ENCODE results near the gene MACROD1.
A peak's percentile ranks its signal among the peaks of the same experiment; 100 is the strongest.

MACROD1 gene

GRCh38 chr11:64028398-64029115 is 137.4 kb downstream of the MACROD1 start:
- Histone ChIP-seq H3K9ac (ENCODE audit: insufficient read length) (no peak overlapping the region), H3K9me3 (ENCODE audit: low read depth, low read length) (no peaks in the 10 kb centered on the region), H3K36me3 (ENCODE audit: insufficient read depth, low read length) (no peaks in the 10 kb centered on the region), H3K27ac (no peak overlapping the region), H3K4me3 (peak overlapping the region; percentile 45; the same call in 1 of the 2 replicates)
- TF ChIP-seq EZH2 (IDR thresholded peaks at IDR 0.05) (no peak), FOXP2 (optimal IDR thresholded peaks at IDR 0.05; ENCODE audit: control extremely low read depth, extremely low read length, insufficient read depth) (no peak)
- no peak for DNase-seq (ENCODE audit: low read depth, low spot score)

- H3K27ac ChIP-seq, result no peak overlapping the region
Measured at GRCh38 chr11:64027651-64028397, 138.1 kb downstream of the MACROD1 start.

GRCh38 chr11:64026575-64027205 is 139.2 kb downstream of the MACROD1 start:
- no peaks in the 10 kb centered on the region for H3K9me3 ChIP-seq (ENCODE audit: low read depth, low read length)
- TF ChIP-seq POLR2AphosphoS5 (IDR thresholded peaks at IDR 0.05; ENCODE audit: borderline replicate concordance, low read depth, low read length) (no peak), FOXP2 (optimal IDR thresholded peaks at IDR 0.05; ENCODE audit: control extremely low read depth, extremely low read length, insufficient read depth) (no peak), EZH2 (IDR thresholded peaks at IDR 0.05) (no peak)
- H3K9ac ChIP-seq (ENCODE audit: insufficient read length), result no peak overlapping the region
- no peak for DNase-seq (ENCODE audit: low read depth, low spot score)
- H3K27ac ChIP-seq, result no peak overlapping the region
- H3K36me3 ChIP-seq (ENCODE audit: insufficient read depth, low read length), result no peaks in the 10 kb centered on the region
- H3K4me3 ChIP-seq, result no peak overlapping the region

More at GRCh38 chr11:64027651-64028397, 138.1 kb downstream of the MACROD1 start:
- no peaks in the 10 kb centered on the region for H3K9me3 ChIP-seq (ENCODE audit: low read depth, low read length)
- DNase-seq (ENCODE audit: low read depth, low spot score), result no peak
- H3K9ac ChIP-seq (ENCODE audit: insufficient read length), result no peak overlapping the region
- H3K36me3 ChIP-seq (ENCODE audit: insufficient read depth, low read length), result no peaks in the 10 kb centered on the region
- H3K4me3 ChIP-seq, result peak overlapping the region; percentile 45; the same call in 1 of the 2 replicates
- TF ChIP-seq POLR2AphosphoS5 (IDR thresholded peaks at IDR 0.05; ENCODE audit: borderline replicate concordance, low read depth, low read length), result no peak
- no peak for TF ChIP-seq FOXP2 (optimal IDR thresholded peaks at IDR 0.05; ENCODE audit: control extremely low read depth, extremely low read length, insufficient read depth)
- TF ChIP-seq EZH2 (IDR thresholded peaks at IDR 0.05), result no peak

- DNase-seq (ENCODE audit: low read depth, low spot score), result no peak
- Histone ChIP-seq H3K9me3 (ENCODE audit: low read depth, low read length) (no peaks in the 10 kb centered on the region), H3K27ac (no peak overlapping the region), H3K36me3 (ENCODE audit: insufficient read depth, low read length) (no peaks in the 10 kb centered on the region), H3K9ac (ENCODE audit: insufficient read length) (no peak overlapping the region), H3K4me3 (no peak overlapping the region)
- no peak for TF ChIP-seq EZH2 (IDR thresholded peaks at IDR 0.05)
- TF ChIP-seq FOXP2 (optimal IDR thresholded peaks at IDR 0.05; ENCODE audit: control extremely low read depth, extremely low read length, insufficient read depth), result no peak
- no peak for TF ChIP-seq POLR2AphosphoS5 (IDR thresholded peaks at IDR 0.05; ENCODE audit: borderline replicate concordance, low read depth, low read length)
Measured at GRCh38 chr11:64025205-64025604, 140.7 kb downstream of the MACROD1 start.

- Histone ChIP-seq H3K9ac (ENCODE audit: insufficient read length) (no peak overlapping the region), H3K36me3 (ENCODE audit: insufficient read depth, low read length) (no peaks in the 10 kb centered on the region), H3K27ac (no peak overlapping the region), H3K9me3 (ENCODE audit: low read depth, low read length) (no peaks in the 10 kb centered on the region), H3K4me3 (no peak overlapping the region)
- TF ChIP-seq EZH2 (IDR thresholded peaks at IDR 0.05) (no peak), FOXP2 (optimal IDR thresholded peaks at IDR 0.05; ENCODE audit: control extremely low read depth, extremely low read length, insufficient read depth) (no peak), POLR2AphosphoS5 (IDR thresholded peaks at IDR 0.05; ENCODE audit: borderline replicate concordance, low read depth, low read length) (no peak)
- no peak for DNase-seq (ENCODE audit: low read depth, low spot score)
Measured at GRCh38 chr11:64023712-64024710, 141.9 kb downstream of the MACROD1 start.

- H3K9me3 ChIP-seq (ENCODE audit: low read depth, low read length), result no peaks in the 10 kb centered on the region
- DNase-seq (ENCODE audit: low read depth, low spot score), result no peak
- no peak for TF ChIP-seq POLR2AphosphoS5 (IDR thresholded peaks at IDR 0.05; ENCODE audit: borderline replicate concordance, low read depth, low read length)
- no peaks in the 10 kb centered on the region for H3K36me3 ChIP-seq (ENCODE audit: insufficient read depth, low read length)
- no peak overlapping the region for H3K4me3 ChIP-seq
- H3K9ac ChIP-seq (ENCODE audit: insufficient read length), result no peak overlapping the region
- H3K27ac ChIP-seq, result peak overlapping the region; percentile 56; the same call in 1 of the 2 replicates
Measured at GRCh38 chr11:64022125-64022784, 143.7 kb downstream of the MACROD1 start.

GRCh38 chr11:64021757-64022093 is 144.2 kb downstream of the MACROD1 start:
- DNase-seq (ENCODE audit: low read depth, low spot score), result no peak
- Histone ChIP-seq H3K27ac (no peak overlapping the region), H3K36me3 (ENCODE audit: insufficient read depth, low read length) (no peaks in the 10 kb centered on the region), H3K9ac (ENCODE audit: insufficient read length) (no peak overlapping the region), H3K4me3 (no peak overlapping the region), H3K9me3 (ENCODE audit: low read depth, low read length) (no peaks in the 10 kb centered on the region)
- no peak for TF ChIP-seq POLR2AphosphoS5 (IDR thresholded peaks at IDR 0.05; ENCODE audit: borderline replicate concordance, low read depth, low read length)
- no peak for TF ChIP-seq FOXP2 (optimal IDR thresholded peaks at IDR 0.05; ENCODE audit: control extremely low read depth, extremely low read length, insufficient read depth)
- no peak for TF ChIP-seq EZH2 (IDR thresholded peaks at IDR 0.05)

Data from SK-N-MC (cell line).